ENCODE measurements around the gene KRTAP3-1.

The KRTAP3-1 gene

DNA sequence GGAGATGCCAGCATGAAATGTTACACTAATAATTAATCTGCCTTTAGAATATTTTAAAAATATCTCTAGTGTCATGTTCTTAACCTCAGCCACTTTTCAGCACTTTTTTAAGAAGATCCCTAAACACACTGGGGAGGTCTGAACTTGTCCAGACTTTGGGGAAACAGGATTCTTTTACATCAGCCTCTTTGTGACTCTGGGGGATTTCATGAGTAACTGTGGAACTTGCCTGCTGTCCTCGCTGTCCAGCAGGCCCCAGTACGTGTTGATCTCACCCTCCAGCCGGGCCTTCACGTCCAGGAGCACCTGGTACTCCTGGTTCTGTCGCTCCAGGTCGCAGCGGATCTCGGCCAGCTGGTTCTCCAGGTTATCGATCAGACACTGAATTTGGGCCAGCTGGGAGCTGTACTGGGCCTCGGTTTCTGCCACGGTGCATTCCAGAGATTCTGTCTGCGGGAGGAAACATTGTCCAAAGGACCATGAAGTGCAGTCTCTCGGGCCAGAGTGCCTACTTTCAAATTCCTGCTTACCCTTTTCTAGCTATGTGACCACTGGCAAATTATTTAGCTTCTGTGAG lies 30.3 kb downstream of the KRTAP3-1 start:
- no peak for DNase-seq (ENCODE audit: low spot score)

DNA sequence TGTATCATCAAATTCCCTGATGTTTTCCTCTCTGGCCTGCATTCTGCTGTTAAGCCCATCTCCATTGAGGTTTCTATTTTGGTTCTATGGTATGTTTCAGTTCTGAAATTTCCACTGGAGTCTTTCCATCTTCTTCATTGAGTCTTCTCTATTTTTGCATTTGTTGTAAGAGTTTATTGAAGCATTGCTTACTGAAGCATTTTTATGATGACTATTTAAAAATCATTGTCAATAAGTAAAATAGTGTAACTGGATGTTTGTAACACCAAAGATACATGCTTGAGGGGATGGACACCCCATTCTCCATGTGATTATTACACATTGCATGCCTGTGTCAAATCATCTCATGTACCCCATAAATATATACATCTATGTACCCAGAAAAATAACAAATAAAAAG lies 33.4 kb downstream of the KRTAP3-1 start:
- DNase-seq (ENCODE audit: low spot score): no peak

DNA sequence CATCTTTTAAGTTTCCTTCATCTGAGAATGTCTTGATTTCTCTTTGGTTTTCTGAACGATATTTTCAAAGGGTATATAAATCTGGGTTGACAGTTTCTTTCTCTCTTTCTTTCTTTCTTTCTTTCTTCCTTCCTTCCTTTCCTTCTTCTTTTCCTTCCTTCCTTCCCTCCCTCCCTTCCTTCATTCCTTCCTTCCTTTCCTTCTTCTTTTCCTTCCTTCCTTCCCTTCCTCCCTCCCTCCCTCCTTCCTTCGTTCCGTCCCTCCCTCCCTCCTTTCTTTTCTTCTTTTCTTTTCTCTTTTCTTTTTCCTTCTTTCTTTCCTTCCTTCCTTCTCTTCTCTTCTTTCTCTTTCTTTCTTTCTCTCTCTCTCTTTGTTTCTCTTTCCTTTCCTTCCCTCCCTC lies 34.6 kb downstream of the KRTAP3-1 start:
- no peak for DNase-seq (ENCODE audit: low spot score)

DNA sequence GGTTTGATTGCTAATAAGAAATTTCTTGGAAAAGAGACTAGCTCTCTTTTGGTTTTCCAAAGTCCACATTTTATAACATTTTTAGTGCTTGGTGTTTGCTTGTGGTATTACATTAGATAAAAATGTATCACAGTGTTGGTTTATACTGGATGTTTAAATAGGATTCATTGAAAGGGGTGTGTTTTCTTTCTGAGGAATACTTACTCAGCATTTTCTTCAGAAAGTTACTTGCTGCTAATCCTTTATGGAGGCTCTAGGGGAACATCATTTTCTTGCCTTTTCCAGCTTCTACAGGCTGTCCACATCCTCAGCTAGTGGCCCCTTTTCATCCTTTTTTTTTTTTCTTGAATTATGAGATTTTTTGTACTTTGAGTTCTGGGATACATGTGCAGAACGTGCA lies 41.3 kb downstream of the KRTAP3-1 start:
- DNase-seq (ENCODE audit: low spot score): no peak

DNA sequence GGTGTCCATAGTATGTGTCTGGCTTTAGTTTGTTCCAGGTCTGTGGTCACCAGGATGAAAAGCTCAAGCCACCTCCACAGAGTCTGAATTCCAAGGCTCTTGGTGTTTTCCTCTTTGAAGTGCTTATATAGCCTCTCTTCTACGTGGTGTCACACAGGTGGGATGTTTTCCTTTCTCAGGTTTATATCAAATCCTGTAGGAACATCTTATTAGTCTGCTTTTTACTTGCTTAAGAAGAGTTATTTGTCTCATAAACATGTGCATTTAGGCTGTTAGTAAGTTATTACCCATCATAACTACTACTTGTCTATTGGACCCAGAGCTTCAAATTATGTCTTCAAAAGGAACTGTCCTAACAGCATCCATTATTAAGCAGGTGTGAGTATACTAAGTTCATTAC lies 42.1 kb downstream of the KRTAP3-1 start, which contains the start of gene KRT39:
Gene KRT39, minus strand, starts transcription at position 101 of the 400 bp plus-strand sequence. Its CDS starts 92 bp downstream, at position 9.
- no peak for DNase-seq (ENCODE audit: low spot score)

DNA sequence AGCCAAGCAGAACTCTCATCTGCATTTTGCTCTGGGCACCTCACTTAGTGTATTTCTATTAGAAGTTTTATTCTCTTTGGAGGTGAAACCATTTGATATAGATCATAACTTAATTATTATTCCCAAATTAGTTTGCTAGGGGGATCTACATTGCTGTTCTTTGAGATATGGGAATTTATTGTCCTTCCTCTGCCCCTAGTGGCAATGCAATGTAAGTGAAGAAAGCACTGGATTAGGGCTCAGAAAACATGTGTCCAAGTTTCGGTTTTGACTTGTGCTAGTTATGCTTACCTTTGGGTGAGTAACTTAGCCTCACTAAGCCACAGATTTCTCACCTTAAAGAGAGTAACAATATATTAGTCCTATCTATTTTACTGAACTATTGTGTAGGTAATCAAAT lies 45.1 kb downstream of the KRTAP3-1 start:
- no peak for DNase-seq (ENCODE audit: low spot score)

DNA sequence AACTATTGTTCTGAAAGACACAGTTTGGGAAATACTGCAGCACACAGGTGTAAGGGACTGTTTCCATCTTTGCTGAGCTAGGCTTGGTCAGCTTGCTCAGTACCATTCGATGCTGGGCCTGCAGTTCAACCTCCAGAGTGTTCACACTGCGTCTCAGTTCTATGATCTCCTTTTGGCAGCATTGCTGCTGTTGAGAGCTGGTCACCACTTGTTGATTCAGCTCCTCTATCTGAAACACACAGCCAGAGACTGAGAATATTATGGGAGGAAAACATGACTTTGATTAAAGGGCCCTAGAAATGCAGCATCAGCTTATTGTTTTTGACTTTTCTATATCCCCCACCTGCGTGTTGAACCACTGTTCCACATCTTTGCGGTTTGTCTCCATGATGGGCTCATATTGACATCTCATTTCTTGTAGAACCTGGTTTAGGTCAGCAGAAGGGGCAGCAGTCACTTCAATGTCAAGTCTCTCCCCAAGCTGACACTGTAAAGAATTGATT lies 46.8 kb downstream of the KRTAP3-1 start:
- DNase-seq (ENCODE audit: low spot score): no peak

DNA sequence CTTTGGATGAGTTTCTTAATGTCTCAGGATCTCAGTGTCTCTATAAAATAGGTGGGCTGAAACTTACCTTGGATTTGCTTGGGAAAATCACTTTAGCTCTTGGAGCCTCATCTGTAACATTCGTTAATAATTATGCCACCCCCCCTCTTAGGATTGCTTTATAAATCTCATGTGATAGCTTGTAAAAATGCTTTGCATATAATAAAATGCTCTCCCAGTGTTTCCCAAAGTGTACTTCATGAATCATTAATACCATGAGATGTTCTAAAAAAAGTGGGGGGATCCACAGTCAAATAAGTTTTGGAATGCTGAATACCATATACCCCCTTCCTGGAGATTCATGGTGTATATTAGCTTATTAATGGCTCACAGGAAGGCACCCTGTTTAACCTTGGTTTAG lies 47.3 kb downstream of the KRTAP3-1 start:
- DNase-seq (ENCODE audit: low spot score): no peak

DNA sequence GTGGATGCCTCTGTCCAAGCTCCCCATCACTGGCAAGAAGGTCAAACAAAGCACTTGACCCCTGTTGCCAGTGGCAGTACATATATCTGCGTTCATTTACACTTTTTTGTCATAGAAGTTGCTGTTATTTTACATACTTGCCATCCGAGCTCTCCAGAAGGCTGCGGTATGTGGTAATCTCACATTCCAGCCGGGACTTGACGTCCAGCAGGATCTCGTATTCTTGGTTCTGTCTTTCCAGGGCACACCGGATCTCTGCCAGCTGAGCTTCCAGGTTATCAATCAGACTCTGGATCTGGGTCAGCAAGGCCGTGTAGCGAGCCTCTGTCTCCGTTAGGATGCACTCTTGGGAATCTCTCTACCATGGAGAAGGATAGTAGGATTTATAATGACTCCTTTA lies 48.8 kb downstream of the KRTAP3-1 start:
- DNase-seq (ENCODE audit: low spot score): no peak

All from Ammon's horn (tissue), 1 donor.